Measurements from ENCODE around the gene PKNOX1. TPM values are rescaled to one million over a fixed set of nuclear protein-coding genes. Genes with fewer than 3 reads are reported as not detected.
"Not testable (repeated sequence)": the region's sequence is repeated elsewhere in the genome, so short reads cannot be mapped to it uniquely, and the experiment has no call there.

PKNOX1 gene
- total RNA-seq, 1 donor from 2014 or later = 8.2 TPM

DNA sequence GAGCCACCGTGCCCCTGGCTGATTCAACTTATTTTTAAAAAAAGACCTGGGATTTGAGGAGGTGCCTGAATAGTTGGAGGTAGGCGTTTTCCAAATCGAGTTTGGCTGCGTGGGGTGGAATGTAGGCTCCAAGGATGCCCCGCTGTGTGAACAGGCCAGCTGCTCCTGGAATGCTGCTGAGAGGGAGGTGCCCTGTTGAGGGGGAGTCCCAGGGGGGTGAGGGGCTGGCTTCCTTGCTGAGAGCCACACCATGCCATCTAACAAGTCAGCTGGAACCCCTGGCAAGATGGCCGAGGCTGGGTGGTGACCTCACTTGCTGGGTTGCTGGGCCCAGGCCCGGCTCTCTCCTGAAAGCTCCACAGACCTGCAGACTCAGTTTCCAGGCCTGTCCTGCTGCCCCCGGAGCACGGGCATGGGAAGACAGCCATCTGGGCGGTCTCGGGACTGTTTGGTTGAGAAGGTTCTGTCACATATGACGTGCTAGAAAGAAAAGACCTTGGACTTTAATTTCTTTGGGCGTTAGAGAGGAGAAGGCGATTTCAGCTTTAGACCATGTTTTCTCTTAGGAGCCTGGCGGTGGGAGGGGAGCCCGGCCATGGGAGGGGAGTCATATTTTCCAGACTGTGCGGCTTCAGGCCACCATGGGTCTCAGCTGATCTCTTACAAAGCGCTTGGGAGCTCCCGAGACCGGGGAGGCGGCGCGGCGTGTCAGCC, 108.4 kb downstream of the PKNOX1 start:
- DNase-seq (ENCODE audit: low spot score); H3K36me3 Mint-ChIP-seq (ENCODE audit: low read depth, unreplicated experiment); H3K9me3 Mint-ChIP-seq (ENCODE audit: unreplicated experiment); H3K4me1 Mint-ChIP-seq (ENCODE audit: unreplicated experiment); H3K27ac Mint-ChIP-seq (ENCODE audit: unreplicated experiment); H3K27me3 Mint-ChIP-seq (ENCODE audit: unreplicated experiment); H3K4me3 Mint-ChIP-seq (ENCODE audit: unreplicated experiment): not testable (repeated sequence)

Small RNA genes lying within 50 kb of the gene (microRNA-seq; reads per million reads assigned to microRNA genes)
- not detected for gene MIR5692B (ENCODE audit: unreplicated experiment)

Other genes with a start within 250 kb of the PKNOX1 start
- gene WDR4, start 95.0 kb upstream of the PKNOX1 start, total RNA-seq (ENCODE audit: unreplicated experiment) = 14.3 TPM
- gene NDUFV3, start 81.3 kb upstream of the PKNOX1 start, total RNA-seq (ENCODE audit: unreplicated experiment) = 28.1 TPM
- 20.5 TPM for gene ERVH48-1, start 48.9 kb upstream of the PKNOX1 start, total RNA-seq (ENCODE audit: unreplicated experiment)
- gene CBS, start 101.3 kb downstream of the PKNOX1 start, total RNA-seq (ENCODE audit: unreplicated experiment) = 91.1 TPM
- 28.6 TPM for gene U2AF1, start 133.0 kb downstream of the PKNOX1 start, total RNA-seq (ENCODE audit: unreplicated experiment)
- not detected for gene CRYAA, start 194.4 kb downstream of the PKNOX1 start, total RNA-seq (ENCODE audit: unreplicated experiment)